ENCODE data around the gene CCDC73.

Gene CCDC73

DNA sequence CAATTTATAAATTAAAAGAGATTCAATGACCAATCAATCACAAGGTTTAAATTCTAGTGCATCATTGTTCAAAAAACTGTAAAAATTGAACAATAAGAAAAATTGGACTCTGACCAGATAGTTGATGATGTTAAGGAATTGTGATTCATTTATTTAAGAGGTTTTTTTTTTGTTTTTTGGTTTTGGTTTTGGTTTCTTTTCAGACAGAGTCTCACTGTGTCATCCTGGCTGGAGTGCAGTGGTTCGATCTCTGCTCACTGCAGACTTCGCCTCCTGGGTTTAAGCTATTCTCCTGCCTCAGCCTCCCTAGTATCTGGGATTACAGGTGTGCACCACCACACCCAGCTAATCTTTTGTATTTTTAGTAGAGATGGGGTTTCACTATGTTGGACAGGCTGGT is 227.9 kb downstream of the CCDC73 start:
- intact Hi-C loops (cut with DNase I) = no loop called here
- no peak for DNase-seq

DNA sequence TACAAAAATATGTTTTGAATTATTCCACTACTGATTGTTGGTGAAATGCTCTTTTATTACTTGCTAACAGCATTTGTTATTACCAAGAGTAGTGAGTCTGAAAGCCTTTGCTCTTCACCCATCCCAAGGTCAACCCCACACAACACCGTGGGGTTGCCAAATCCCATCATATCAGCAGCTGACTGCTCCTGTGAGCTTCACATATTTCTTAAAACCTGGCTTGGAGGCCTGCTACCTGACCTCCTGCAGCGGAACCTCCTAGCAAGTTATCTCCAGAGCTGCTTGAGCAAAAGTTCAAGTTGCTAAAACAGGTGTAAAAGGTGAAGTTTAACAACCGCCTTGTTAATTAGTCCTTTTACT is 230.9 kb downstream of the CCDC73 start:
- intact Hi-C loops (cut with DNase I) = no loop called here
- no peak for DNase-seq

DNA sequence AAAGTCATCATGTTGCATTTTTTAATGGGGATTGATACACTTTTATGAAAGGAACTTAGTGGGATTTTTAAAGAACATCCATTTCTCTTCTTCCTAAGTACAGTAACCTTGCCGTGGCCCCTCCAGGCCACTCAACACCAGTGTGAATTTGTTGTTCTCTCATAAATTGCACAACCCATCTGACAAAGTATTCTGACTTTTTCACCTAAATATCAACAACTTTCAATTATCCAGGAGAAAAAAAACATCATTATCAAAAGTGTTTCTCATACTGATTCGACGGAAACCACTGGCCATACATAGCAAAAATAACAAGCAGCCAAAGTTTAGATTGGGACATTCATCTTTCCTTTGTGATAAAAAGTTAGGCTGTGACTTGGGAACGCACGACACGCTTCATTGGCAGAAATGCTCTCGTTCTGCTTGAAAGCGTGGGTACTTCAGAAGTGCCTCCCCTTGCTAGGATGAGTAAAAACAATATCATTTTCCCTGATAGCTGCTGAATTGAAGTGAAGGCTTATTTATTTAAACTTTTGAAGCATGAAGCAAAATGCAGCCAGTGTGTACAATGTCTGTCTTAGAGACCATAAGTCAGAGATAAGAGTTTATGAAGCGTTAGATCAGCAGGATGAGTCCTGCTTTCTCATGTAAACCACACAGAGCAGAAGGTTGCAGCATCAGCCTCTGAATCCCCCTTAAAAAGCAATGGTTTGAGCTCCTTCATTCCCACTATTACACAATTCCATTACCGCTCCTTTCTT is 231.4 kb downstream of the CCDC73 start:
- no peak for DNase-seq
- intact Hi-C loops (cut with DNase I) = no loop called here

DNA sequence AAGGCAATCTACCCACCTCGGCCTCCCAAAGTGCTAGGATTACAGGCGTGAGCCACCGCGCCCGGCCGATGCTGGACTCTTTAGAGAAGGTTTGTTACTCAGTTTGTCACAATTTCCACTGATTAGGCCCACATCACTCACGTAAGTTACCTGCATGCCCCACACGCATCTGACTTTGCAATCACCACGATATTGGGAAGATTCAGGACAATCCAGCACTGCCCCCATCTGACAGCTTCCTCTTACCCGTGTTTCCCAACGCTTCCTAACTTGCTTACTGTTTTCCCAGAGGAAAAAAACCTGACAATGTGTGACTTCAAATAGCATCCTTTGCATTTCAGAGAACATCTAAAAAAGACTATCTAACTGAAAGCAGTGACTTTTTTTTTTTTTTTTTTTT is 232.6 kb downstream of the CCDC73 start:
- intact Hi-C loops (cut with DNase I) = no loop called here
- DNase-seq = no peak

DNA sequence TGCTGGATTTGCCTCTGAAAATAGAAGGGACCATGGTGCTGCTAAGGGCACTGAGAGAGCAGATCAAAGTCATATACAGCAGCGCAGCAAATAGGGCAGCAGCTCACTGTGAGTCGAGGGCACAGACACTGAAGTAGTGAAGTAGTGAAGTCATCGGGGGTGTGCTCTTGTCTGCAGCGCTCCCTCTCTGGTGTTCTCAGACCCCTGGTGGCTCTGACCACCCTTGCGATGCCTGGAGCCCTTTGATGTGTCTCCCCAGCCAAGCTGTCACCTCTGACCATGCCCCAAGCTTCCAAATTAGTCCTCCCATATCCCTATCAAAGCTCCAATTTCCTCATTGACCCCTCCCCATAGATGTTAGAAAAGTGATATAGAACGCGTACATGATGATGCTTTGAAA is 238.6 kb downstream of the CCDC73 start:
- DNase-seq = no peak
- intact Hi-C loops (cut with DNase I) = no loop called here

DNA sequence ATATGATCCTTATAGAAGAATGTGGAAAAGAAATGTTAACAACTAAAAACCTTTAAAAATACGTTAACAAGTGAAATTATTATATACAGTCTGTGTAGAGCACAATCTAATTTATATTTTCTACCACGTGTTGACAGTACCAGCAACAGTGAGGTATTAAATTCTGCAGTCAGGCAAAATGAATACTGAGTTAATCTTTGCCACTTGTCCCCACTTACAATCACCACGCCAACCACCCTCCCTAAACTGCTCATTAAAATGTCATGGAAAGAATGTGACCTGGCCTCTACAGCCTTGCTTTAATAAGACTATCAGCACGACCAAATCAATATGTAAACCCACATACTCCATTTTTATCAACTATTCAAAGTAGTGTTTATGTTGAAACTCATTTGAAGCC is 239.4 kb downstream of the CCDC73 start:
- DNase-seq = no peak
- intact Hi-C loops (cut with DNase I) = no loop called here
